Fibroblast of villous mesenchyme (primary cell): ENCODE results near the gene CD2AP. TPM values are rescaled to one million over a fixed set of nuclear protein-coding genes. Genes with fewer than 3 reads are reported as not detected.
"Not testable (repeated sequence)": the region's sequence is repeated elsewhere in the genome, so short reads cannot be mapped to it uniquely, and the experiment has no call there.

ENCODE experiments used
- DNase-seq: peaks from one replicate; pipeline ENCODE4 v3.0.0-alpha.2; 2010; ENCODE audit warnings: low read depth
- H3K4me3 ChIP-seq: 2 replicates; pipeline ENCODE4 v1.5.1; 2011; ENCODE audit warnings: low read depth, mild to moderate bottlenecking, low read length
- CTCF ChIP-seq: IDR thresholded peaks from 2 replicates; pipeline ENCODE4 v1.5.1; 2012; ENCODE audit warnings: low read depth, mild to moderate bottlenecking, low read length; ENCODE audit not compliant: insufficient read depth
- total RNA-seq: library from RNA; depleted of rRNA; stranded (reverse); fragments of >200 nt; gene quantifications from 2 replicates; pipeline ENCODE4 v1.2.3, GENCODE V29; 2012

The CD2AP gene
- total RNA-seq, 1 donor, result 41.0 TPM

- H3K4me3 ChIP-seq, result no peak overlapping the region
- TF ChIP-seq CTCF, result no peak
- no peak for DNase-seq
Observed at GRCh38 chr6:47438481-47439347, 38.9 kb upstream of the CD2AP start.

GRCh38 chr6:47439348-47439668, 38.3 kb upstream of the CD2AP start:
- no peak for TF ChIP-seq CTCF
- no peak overlapping the region for H3K4me3 ChIP-seq
- no peak for DNase-seq

GRCh38 chr6:47440719-47441118, 36.9 kb upstream of the CD2AP start:
- H3K4me3 ChIP-seq, result no peak overlapping the region
- TF ChIP-seq CTCF, result no peak
- DNase-seq, result no peak

GRCh38 chr6:47444964-47445363, 32.6 kb upstream of the CD2AP start:
- DNase-seq, result not testable (repeated sequence)

GRCh38 chr6:47446669-47447330, 30.8 kb upstream of the CD2AP start:
- H3K4me3 ChIP-seq, result no peak overlapping the region
- DNase-seq, result no peak
- TF ChIP-seq CTCF, result no peak

More at GRCh38 chr6:47444964-47445363, 32.6 kb upstream of the CD2AP start:
- H3K4me3 ChIP-seq, result not testable (repeated sequence)

GRCh38 chr6:47447722-47448121, 29.9 kb upstream of the CD2AP start:
- no peak for TF ChIP-seq CTCF
- H3K4me3 ChIP-seq, result no peak overlapping the region
- DNase-seq, result no peak

GRCh38 chr6:47451162-47451561, 26.4 kb upstream of the CD2AP start:
- H3K4me3 ChIP-seq, result no peak overlapping the region
- no peak for TF ChIP-seq CTCF
- no peak for DNase-seq
